ENCODE measurements around the gene OSBPL1A.

OSBPL1A gene

DNA sequence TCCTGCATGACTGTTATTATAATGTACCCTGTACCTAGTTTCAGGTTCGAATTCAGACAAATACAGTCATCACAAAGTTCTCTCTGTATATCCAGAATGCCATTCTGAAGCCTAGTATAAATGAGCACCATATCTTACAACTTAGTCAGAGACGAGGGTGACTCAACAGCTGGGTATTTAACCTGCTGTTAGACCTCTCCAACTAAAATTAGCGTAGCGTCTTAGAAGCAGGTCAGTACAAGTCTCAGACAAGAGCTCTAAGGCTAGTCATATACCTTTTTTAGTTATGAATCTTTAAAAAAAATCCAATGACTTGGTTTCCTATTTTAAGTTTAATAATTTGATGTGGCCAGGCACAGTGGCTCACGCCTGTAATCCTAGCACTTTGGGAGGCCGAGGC, 184.7 kb downstream of the OSBPL1A start:
- DNase-seq = no peak

DNA sequence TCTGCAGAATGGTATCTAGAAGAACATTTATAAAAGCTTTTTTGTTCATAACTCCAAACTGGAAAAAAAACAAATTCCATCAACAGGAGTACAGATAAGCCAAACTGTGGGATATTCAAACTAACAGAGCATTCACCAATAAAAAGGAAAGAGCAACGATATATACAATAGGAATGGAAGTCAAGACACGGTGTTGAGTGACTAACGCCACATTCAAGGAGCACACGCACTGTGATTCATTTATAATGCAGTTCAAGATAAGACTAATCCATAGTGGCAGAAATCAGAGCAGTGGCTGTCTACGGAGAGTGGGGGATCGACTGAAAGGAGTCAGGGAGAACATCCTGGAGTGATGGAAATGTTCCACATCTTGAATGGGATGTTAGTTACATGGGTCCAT, 188.1 kb downstream of the OSBPL1A start:
- DNase-seq = no peak

GRCh38 chr18:24208270-24209035, 189.2 kb downstream of the OSBPL1A start:
- no peak for DNase-seq

DNA sequence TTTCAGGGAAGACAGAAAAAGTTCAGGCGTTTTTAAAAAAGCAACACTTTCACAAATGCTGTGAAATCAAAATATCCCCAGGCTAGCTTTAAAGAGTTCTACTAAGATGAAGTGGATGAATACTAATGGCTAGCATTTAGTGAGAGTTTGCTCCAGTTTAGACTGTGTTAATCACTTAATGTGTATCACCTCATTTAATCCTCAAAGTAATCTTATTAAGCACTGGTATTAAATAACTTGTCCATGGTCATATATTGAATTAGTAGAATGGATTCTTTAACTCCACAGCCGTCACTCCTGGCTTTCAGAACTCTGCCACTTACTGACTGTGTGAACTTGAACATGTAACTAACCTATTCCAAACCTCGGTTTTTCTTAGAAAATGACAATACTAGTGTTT, 192.7 kb downstream of the OSBPL1A start:
- DNase-seq = no peak

GRCh38 chr18:24201699-24202687, 195.6 kb downstream of the OSBPL1A start:
- DNase-seq = no peak

DNA sequence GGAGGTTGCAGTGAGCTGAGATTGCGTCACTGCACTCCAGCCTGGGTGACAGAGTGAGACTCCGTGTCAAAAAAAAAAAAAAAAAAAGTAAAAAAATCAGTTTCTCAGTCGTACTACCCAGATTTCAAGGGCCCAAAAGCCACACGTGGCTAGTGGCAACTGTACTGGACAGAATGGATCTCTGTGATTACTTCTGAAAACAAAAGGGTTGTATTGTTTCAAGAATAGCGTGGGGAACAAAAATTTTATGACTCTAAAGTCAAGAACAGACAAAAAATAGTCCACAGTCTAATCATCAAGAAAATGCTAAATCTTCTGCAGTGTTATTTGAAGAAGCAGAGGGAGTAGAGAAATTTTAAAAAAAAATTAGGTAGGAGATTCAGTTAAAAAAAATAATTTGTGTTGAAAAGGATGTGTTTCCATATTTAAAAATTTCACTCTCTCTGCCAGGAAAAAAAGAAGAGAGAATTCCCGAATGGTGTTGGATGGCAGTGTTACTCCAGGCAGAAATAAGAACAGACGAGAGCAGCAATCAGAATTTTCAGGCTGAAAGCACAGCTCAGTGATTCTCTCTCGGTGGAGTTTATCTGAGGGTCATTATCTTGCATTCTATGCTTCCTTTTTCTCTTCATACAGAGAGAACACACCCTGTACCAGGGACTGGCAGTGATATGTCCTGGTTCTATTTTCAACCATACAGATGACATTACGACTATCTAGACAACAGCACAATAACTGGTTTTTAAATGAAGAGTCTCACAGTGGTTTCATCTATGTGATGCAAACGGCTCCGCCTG, 196.9 kb downstream of the OSBPL1A start:
- DNase-seq = no peak

DNA sequence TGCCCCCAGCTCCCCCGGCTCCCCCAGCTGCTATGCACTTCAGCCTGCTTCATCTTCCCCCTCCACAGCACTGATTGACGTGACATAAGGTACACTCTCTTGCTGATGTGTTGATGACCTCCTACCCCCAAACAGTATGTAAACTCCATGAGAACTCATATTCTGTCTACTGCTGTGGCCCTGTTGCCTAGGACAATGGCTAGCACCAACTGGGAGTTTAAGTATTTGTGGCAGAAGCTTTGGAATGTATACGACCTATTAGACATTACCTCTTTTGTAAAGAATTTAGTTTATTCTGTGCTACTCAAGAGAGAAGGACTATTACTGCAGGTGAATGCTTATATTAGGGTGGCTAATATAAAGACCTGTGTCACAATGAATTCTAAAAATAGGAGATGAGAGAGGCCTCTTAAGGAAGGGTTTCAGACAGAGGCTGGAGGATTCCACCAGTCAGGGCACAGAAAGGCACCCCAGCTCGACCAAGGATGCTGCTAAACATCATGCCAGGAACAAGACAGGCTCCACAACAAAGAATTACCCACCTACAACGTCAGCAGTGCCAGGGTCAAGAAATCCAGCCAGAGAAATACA, 198.2 kb downstream of the OSBPL1A start:
- DNase-seq = no peak

DNA sequence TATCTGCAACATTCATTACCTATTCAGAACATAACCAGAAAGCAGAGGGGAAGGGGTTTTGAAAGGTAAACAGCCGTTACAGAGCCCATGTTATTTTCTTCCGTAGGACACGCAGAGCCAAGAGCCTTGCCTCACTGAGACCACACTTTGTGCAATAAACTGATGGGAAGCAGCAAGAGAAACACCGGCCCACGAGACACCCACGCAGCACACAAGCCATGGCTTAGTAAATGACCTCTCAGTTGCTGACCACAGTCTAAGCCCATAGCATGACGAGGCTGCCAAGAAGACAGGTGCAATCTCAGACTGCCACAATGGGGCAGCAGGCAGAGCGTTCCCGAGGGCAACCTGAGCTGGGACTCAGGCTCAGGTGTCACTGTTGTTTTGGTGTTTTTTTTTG, 199.2 kb downstream of the OSBPL1A start:
- no peak for DNase-seq

GRCh38 chr18:24197412-24197811, 200.2 kb downstream of the OSBPL1A start:
- no peak for DNase-seq

GRCh38 chr18:24196764-24197163, 200.9 kb downstream of the OSBPL1A start:
- no peak for DNase-seq

- DNase-seq = no peak
These were observed 202.1 kb downstream of the OSBPL1A start for GRCh38 chr18:24195296-24196053.

- no peak for DNase-seq
These were observed 207.0 kb downstream of the OSBPL1A start for GRCh38 chr18:24190590-24190989.

GRCh38 chr18:24189664-24190346, 207.8 kb downstream of the OSBPL1A start:
- DNase-seq = no peak

GRCh38 chr18:24189007-24189528, 208.6 kb downstream of the OSBPL1A start:
- no peak for DNase-seq

DNA sequence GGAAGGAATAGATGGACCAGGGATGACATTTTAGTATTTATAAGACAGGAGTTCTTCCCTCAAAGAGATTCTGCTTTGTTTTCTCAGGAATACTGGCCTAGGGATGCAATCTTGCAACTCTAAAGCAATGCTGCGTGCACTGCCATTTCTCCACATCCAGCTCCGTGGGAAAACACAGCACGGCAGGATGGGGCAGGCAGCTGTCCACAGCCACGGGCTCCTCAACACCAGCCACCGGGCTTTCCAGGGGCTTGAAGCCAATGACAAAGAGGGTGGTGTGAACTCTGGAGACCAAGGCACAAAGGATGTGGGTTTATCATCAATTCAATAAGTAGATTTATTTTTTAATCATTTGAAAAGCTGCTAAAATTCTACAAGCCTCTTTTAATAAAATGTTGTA, 209.5 kb downstream of the OSBPL1A start:
- no peak for DNase-seq

- DNase-seq = no peak
These were observed 209.9 kb downstream of the OSBPL1A start for GRCh38 chr18:24187689-24188088.

DNA sequence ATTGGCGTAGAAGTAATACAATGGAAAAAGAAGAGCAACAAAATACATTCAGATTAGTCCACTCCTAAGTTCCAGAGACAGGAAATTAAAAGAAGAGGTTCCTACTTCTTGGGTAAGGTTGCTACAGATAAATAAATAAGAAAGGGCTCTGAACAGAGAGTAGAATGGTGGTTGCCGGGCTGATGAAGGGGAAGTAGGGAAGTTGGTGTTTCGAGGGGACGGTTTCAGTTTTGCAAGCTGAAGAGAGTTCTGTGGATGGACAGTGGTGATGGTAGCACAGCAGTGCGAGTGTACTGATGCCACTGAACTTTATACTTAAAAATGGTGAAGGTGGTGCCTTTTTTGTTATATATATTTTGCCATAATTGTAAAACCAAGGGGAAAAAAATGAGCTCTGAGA, 210.6 kb downstream of the OSBPL1A start:
- no peak for DNase-seq

DNA sequence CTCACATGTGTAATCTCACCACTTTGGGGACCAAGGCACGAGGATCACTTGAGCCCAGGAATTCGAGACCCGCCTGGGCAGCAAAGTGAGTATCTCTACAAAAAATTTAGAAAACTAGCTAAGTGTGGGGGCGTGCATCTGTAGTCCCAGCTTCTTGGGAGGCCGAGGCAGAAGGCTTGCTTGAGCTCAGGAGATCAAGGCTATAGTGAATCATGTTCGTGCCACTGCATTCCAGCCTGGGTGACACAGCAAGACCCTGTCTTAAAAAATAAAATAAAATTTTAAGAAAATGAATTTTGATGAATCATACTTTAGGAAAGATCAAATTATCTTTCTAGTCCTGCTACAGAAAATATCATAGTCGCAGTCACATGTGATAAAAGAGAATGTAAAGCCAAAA, 211.8 kb downstream of the OSBPL1A start:
- no peak for DNase-seq

DNA sequence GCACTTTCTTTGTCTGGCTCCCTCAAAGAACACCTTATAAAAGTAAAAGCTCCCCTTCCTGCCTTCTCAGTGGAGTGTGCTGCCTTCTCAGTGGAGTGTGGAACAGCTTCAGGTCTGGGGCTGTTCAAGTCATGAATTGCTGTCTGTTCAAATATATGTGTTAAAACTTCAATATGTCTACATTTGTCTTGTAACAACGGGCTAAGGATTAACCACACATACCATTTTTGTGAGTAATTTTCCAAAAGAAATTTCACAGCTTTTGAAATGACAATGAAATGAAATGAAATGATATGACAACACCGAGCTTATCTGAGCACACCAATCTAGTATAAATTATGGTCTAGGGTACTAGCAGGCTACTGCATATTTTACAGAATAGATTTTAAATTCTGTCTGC, 215.8 kb downstream of the OSBPL1A start:
- DNase-seq = no peak

- no peak for DNase-seq
These were observed 217.6 kb downstream of the OSBPL1A start for GRCh38 chr18:24180048-24180447.

DNA sequence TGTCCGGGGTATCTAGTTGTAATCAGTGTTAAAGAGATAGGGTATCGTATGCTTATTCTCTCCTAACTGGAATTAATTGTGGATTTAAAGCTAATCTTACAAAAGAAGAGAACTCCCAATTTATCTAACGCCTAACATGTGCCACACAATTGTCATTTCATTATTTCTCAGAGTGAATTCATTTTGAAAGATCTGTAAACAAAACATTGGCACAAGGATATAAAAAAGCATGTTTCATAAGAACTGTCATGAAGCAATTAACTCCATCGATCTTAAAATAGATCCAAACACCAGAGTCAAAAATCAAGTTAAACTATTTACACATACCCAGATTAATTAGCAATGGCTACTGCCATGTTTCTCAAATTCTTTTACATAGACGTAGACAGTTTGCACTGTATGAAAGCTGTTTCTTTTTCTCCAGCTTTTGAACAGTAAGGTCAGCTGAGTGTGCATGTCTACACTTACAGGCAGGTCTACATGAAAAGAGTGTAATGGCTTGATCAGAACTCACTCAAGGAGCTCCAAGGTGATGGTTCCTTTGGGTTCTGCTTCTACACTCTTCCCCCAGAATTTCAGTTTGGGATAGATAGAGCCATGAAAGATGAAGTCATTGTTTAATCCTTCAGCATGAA, 220.0 kb downstream of the OSBPL1A start:
- no peak for DNase-seq
